ENCODE measurements around the gene STXBP1. TPM values are rescaled to one million over a fixed set of nuclear protein-coding genes. Genes with fewer than 3 reads are reported as not detected.

STXBP1 gene
- total and polyA plus RNA-seq, 2 of the 13 experiments (the other 11 are each of a cell fraction or from before 2014, with no cell fraction given): 2.9 TPM

- H4K20me1 ChIP-seq (ENCODE audit: insufficient read depth, low read length): no peaks in the 10 kb centered on the region
- H2AFZ ChIP-seq (ENCODE audit: low read length): no peak overlapping the region
- TF ChIP-seq CHD2 (IDR thresholded peaks at IDR 0.05; ENCODE audit: low read depth, low read length) (no peak), ATF7-NPFF (CRISPR knock-in tag; IDR thresholded peaks at IDR 0.05; ENCODE audit: low read depth) (no peak), ZNF326 (CRISPR knock-in tag; IDR thresholded peaks at IDR 0.05; ENCODE audit: borderline replicate concordance) (no peak), ZBTB2 (CRISPR knock-in tag; IDR thresholded peaks at IDR 0.05; ENCODE audit: low read depth) (no peak), FIP1L1 (IDR thresholded peaks at IDR 0.05; ENCODE audit: borderline replicate concordance, insufficient read depth, low read depth, low read length) (no peak), ZNF605 (CRISPR knock-in tag; IDR thresholded peaks at IDR 0.05) (no peak)
- no peak overlapping the region for H3K27ac ChIP-seq (ENCODE audit: extremely low read length, insufficient read depth, low read length)
- no peak overlapping the region for H3K9ac ChIP-seq (ENCODE audit: insufficient read depth, low read depth, low read length)
- WGBS (ENCODE audit: low lambda C conversion rate): 84% methylated on average over 3 of the region's 3 CpGs
- no TSS peak for BruUV-seq (replicated peaks)
- H3K4me1 ChIP-seq (ENCODE audit: insufficient read depth, low read length): no peaks in the 10 kb centered on the region
- POLR2A ChIA-PET: no interaction called here
- no peaks in the 10 kb centered on the region for H3K9me3 ChIP-seq (ENCODE audit: low read length)
- ATAC-seq (no peak), DNase-seq (ENCODE audit: low spot score) (no peak), FAIRE-seq (no peak)
- no peaks in the 10 kb centered on the region for H3K27me3 ChIP-seq (ENCODE audit: control insufficient read depth in 1 of 2, insufficient read depth in 2 of 2, low read length in 2 of 2)
- in situ Hi-C loops (cut with HindIII; ENCODE audit: extremely low pct_ligation_motif_present, low pct_unique_long_range_greater_than_20kb): no loop called here
- no peak overlapping the region for H3K4me3 ChIP-seq (replicated peaks in 1 of 3; ENCODE audit: insufficient read depth in 1 of 3, low read depth in 2 of 3, low read length in 3 of 3)
- H3K4me2 ChIP-seq (ENCODE audit: low read depth, low read length): no peak overlapping the region
- H3K79me2 ChIP-seq (ENCODE audit: insufficient read depth, low read length): no peaks in the 10 kb centered on the region
- H3K36me3 ChIP-seq (replicated peaks in 1 of 2; ENCODE audit: control insufficient read depth in 1 of 2, insufficient read depth in 2 of 2, low read length in 2 of 2): no peaks in the 10 kb centered on the region
- intact Hi-C loops (cut with micrococcal nuclease; ENCODE audit: unreplicated experiment): no loop called here
- CTCF ChIA-PET (ENCODE audit: low intra/inter-chr PET ratio, low total read pairs): no interaction called here
Measured at GRCh38 chr9:127650518-127650917, 38.4 kb downstream of the STXBP1 start.

Measured in HepG2 (cell line).